ENCODE data around the gene CADPS2. TPM values are rescaled to one million over a fixed set of nuclear protein-coding genes. Genes with fewer than 3 reads are reported as not detected.

CADPS2 gene
- total RNA-seq, 1 donor from 2014 or later = 10.1 TPM

DNA sequence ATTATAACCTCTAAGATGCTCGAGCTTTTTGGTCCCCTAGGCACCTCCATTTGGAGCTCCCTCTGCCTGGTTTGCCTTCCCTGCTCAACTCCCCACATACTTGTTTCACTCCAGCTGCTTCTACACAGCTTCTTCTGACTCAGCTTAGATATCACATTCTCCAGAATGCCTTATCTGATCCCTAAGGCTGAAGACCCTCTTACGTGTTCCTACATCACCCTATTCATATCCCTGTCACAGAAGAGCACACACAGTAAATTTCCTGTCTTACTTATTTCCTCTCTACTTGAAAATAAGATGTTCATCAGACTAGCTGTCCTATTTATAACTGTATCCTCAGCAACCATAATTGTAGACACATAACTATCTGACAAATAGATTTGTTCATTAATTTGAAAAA, 122.2 kb downstream of the CADPS2 start:
- no peak for DNase-seq (ENCODE audit: extremely low spot score, unreplicated experiment)
- Mint-ChIP-seq H3K36me3 (no peaks in the 10 kb centered on the region), H3K4me1 (ENCODE audit: unreplicated experiment) (peaks cover 2% of the 10 kb centered on the region), H3K4me3 (no peak overlapping the region), H3K27me3 (no peaks in the 10 kb centered on the region), H3K27ac (no peak overlapping the region), H3K9me3 (no peaks in the 10 kb centered on the region)
- TF ChIP-seq, protein P1, sequence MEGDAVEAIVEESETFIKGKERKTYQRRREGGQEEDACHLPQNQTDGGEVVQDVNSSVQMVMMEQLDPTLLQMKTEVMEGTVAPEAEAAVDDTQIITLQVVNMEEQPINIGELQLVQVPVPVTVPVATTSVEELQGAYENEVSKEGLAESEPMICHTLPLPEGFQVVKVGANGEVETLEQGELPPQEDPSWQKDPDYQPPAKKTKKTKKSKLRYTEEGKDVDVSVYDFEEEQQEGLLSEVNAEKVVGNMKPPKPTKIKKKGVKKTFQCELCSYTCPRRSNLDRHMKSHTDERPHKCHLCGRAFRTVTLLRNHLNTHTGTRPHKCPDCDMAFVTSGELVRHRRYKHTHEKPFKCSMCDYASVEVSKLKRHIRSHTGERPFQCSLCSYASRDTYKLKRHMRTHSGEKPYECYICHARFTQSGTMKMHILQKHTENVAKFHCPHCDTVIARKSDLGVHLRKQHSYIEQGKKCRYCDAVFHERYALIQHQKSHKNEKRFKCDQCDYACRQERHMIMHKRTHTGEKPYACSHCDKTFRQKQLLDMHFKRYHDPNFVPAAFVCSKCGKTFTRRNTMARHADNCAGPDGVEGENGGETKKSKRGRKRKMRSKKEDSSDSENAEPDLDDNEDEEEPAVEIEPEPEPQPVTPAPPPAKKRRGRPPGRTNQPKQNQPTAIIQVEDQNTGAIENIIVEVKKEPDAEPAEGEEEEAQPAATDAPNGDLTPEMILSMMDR (conservative IDR thresholded peaks at IDR 0.05) = no peak

DNA sequence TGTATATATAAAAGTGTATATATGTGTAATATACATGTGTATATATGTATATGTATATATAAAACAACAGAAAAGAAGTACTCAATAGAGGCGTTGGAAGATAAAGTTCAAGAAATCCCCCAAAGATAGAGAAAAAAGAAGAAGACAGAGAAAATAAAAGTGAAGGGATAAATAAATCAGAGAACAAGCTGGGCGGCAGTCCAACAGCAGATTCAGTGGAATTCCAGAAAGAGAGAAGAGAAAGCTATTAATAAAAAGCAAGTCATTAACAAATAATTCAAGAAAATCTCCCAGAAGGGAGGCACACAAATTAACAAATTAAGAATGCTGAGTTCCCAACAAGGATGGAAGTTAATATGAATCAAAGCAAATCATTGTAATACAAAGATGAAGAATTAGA, 124.2 kb downstream of the CADPS2 start:
- Mint-ChIP-seq H3K4me3 (no peak overlapping the region), H3K27ac (no peak overlapping the region), H3K9me3 (no peaks in the 10 kb centered on the region)

DNA sequence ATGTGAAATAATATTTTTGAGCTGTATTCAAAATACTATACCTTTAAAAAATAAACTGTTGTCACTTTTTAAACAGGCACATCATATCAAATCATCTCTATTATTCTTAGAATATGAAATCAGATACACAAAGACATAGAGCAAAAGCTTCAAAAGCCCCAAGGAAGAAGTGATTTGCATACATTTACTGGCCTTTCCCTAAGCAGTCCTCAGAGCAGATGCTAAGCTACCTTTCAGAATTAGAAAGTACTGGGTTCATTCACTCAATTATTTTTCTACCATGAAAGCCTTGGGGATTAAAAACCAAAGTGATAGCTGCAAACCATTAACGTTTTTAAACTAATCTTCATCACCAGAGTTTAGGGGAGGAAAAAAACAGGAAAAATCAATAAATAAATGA, 127.8 kb downstream of the CADPS2 start:
- no peaks in the 10 kb centered on the region for H3K36me3 Mint-ChIP-seq
- no peaks in the 10 kb centered on the region for H3K9me3 Mint-ChIP-seq
- H3K27me3 Mint-ChIP-seq = no peaks in the 10 kb centered on the region
- H3K27ac Mint-ChIP-seq = no peak overlapping the region
- TF ChIP-seq, protein P1 (conservative IDR thresholded peaks at IDR 0.05) = no peak
- no peaks in the 10 kb centered on the region for H3K4me1 Mint-ChIP-seq (ENCODE audit: unreplicated experiment)
- no peak for DNase-seq (ENCODE audit: extremely low spot score, unreplicated experiment)
- no peak overlapping the region for H3K4me3 Mint-ChIP-seq

More for the DNA sequence above, 124.2 kb downstream of the CADPS2 start:
- TF ChIP-seq, protein P1 (conservative IDR thresholded peaks at IDR 0.05) = no peak
- DNase-seq (ENCODE audit: extremely low spot score, unreplicated experiment) = no peak
- Mint-ChIP-seq H3K4me1 (ENCODE audit: unreplicated experiment) (no peaks in the 10 kb centered on the region), H3K27me3 (no peaks in the 10 kb centered on the region), H3K36me3 (no peaks in the 10 kb centered on the region)

DNA sequence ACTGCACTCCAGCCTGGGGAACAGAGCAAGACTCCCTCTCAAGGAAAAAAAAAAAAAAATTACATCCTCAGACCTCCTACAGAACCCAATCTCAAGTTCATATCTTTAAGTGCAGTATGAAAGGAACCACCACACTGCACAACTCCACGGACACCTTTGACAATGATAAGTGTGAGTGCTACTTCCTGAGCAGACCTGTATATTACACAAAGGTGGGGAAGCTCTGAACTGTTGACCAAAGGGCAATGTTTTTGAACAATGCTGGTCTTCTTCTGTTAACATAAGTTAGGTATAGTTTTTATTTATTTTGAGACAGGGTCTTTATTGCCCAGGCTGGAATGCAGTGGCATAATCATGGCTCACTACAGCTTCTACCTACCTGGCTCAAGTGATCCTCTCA, 129.4 kb downstream of the CADPS2 start:
- Mint-ChIP-seq H3K9me3 (no peaks in the 10 kb centered on the region), H3K4me1 (ENCODE audit: unreplicated experiment) (peaks cover 5% of the 10 kb centered on the region), H3K27me3 (no peaks in the 10 kb centered on the region), H3K4me3 (no peak overlapping the region), H3K36me3 (no peaks in the 10 kb centered on the region), H3K27ac (no peak overlapping the region)
- DNase-seq (ENCODE audit: extremely low spot score, unreplicated experiment) = no peak
- TF ChIP-seq, protein P1 (conservative IDR thresholded peaks at IDR 0.05) = no peak

DNA sequence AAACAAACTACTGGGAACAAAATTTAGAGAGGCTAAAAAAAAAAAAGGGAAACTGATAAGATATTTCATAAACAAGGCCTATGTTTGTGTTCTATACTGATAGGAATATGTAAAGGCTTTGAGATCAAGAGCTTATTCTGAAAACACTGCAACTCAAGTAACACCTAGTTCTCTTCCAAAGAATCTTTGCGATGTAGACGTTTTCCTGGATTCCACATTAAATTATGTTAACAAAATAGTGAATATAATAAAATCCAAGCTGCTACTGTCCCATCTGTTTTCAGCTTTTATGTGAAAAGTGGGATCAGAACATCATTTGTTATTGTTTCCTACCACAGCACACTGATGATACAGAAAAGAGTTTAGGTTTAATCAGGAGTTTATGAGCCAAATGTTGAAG, 130.6 kb downstream of the CADPS2 start:
- DNase-seq (ENCODE audit: extremely low spot score, unreplicated experiment) = no peak
- Mint-ChIP-seq H3K9me3 (no peaks in the 10 kb centered on the region), H3K36me3 (no peaks in the 10 kb centered on the region), H3K4me3 (no peak overlapping the region), H3K4me1 (ENCODE audit: unreplicated experiment) (peaks cover 5% of the 10 kb centered on the region), H3K27ac (no peak overlapping the region), H3K27me3 (no peaks in the 10 kb centered on the region)
- TF ChIP-seq, protein P1 (conservative IDR thresholded peaks at IDR 0.05) = no peak

DNA sequence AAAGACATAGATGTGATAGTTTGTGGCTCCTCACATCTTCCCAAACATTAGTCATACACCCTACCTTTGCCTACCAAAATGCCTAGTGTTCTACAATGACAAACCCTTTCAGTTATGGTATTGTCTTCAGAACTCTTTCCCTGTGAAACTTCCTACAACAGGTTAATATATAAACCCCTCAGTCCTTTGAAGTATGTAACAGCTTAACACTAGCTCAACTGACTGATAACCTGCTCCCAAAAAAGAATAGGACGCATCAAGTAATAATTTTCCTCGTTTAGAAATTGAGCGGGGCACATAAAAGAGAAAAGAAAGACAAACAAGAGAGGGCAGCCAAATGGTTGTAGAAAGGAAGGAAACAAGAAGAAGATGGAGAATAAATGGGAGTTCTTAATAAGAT, 133.7 kb downstream of the CADPS2 start:
- no peaks in the 10 kb centered on the region for H3K9me3 Mint-ChIP-seq
- no peaks in the 10 kb centered on the region for H3K36me3 Mint-ChIP-seq
- DNase-seq (ENCODE audit: extremely low spot score, unreplicated experiment) = no peak
- TF ChIP-seq, protein P1 (conservative IDR thresholded peaks at IDR 0.05) = no peak
- no peak overlapping the region for H3K27ac Mint-ChIP-seq
- peaks cover 5% of the 10 kb centered on the region for H3K4me1 Mint-ChIP-seq (ENCODE audit: unreplicated experiment)
- no peak overlapping the region for H3K4me3 Mint-ChIP-seq
- no peaks in the 10 kb centered on the region for H3K27me3 Mint-ChIP-seq
